ENCODE results near the gene KRTAP22-1. TPM values are rescaled to one million over a fixed set of nuclear protein-coding genes. Genes with fewer than 3 reads are reported as not detected.

The KRTAP22-1 gene
- total RNA-seq: not detected

DNA sequence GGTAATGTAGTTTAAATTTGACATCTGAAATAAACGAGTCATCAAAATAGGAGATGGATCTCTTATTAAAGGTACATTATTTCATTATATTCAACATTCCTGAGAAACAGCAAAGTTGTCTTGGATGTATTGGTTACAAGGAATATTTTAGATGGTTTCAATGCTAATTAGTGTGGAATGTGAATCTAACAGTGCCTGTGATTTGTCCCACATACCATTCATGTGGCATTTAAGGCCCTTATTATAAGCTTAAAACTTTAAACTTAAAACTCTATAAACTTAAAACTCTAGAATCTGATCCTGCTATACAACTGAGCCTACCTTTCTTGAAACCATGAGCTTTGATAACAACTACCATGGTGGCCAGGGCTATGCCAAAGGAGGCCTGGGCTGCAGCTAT, at the start of gene KRTAP22-1:
TSS of gene KRTAP22-1 (plus strand) at position 301 of the 400 bp plus-strand sequence.
- H3K36me3 ChIP-seq: no peaks in the 10 kb centered on the region
- 29 to 33% methylated on average over 1 of the region's 1 CpG for WGBS, 2 donors (ENCODE audit: low coverage in 1 of 2)
- intact Hi-C loops (cut with DNase I; ENCODE audit: low total_unique reads) (loop anchor here (10.0 kb wide), 1 partner anchor 64 kb away; no protein-coding TSS in a partner anchor), in situ Hi-C loops (cut with MboI; ENCODE audit: low pct_ligation_motif_present in 1 of 4, low pct_unique_long_range_greater_than_20kb in 1 of 4, low sequenced_read_pairs in 3 of 4) (no loop called here)
- no peak for TF ChIP-seq CTCF (IDR thresholded peaks at IDR 0.05)
- H3K27me3 ChIP-seq: no peaks in the 10 kb centered on the region
- no peak for DNase-seq
- no peaks in the 10 kb centered on the region for H3K4me1 ChIP-seq
- no peak within 1 kb of the TSS for H3K4me3 ChIP-seq
- H3K27ac ChIP-seq: no peak within 1 kb of the TSS
- H3K9me3 ChIP-seq: no peaks in the 10 kb centered on the region

DNA sequence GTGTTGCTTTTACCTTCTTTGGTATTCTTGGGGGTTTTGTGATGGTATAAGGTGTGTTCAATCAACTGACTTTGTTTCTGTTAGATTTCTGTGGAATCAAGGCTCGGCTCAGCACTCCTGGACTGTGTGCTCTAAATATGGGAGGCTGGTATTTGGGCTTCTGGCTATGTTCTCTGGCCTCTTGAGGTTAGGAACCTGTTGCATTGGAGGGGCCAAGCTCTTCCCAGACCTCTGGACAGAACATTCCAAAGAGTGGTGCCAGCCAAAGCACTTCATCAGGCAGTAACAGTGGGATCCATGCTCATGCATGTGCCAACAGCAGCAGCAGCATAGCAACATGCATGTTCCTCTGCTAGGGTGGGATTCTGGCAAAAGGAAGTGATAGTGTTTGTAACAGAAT, 48.1 kb upstream of the KRTAP22-1 start:
- intact Hi-C loops (cut with DNase I; ENCODE audit: low total_unique reads) (no loop called here), in situ Hi-C loops (cut with MboI; ENCODE audit: low pct_ligation_motif_present in 1 of 4, low pct_unique_long_range_greater_than_20kb in 1 of 4, low sequenced_read_pairs in 3 of 4) (no loop called here)
- no peak for TF ChIP-seq POLR2A (IDR thresholded peaks at IDR 0.05)
- no peak for TF ChIP-seq CTCF (IDR thresholded peaks at IDR 0.05)
- TF ChIP-seq EP300 (IDR thresholded peaks at IDR 0.05; ENCODE audit: low read depth): no peak
- no peak for TF ChIP-seq POLR2AphosphoS5 (IDR thresholded peaks at IDR 0.05)
- Histone ChIP-seq H3K4me3 (no peak overlapping the region), H3K4me1 (no peaks in the 10 kb centered on the region), H3K9me3 (peaks cover 0 to 5% of the 10 kb centered on the region in 2 donors), H3K36me3 (no peaks in the 10 kb centered on the region), H3K27me3 (no peaks in the 10 kb centered on the region), H3K27ac (no peak overlapping the region)
- 33% methylated on average over 1 of the region's 1 CpG; no CpG with 5 or more reads in 1 of the 2 donors for WGBS, 2 donors (ENCODE audit: low coverage in 1 of 2)
- no peak for DNase-seq

DNA sequence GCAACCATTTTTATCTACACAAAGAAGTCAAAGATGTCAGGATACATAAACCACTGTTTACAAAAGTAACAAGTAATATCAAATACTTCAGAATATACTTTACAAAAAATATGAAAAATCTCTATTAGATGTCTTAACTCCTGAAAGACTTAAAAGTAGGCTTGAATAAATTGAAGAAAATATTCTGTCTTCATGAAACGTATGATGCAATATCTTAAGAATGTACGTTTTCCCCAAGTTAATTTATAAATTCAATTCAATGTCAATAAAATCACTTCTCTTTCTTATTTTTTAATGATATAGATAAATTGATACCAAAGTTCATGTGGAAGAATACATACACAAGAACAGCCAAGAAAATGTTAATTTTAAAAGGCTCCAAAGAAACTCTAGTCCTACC, 45.8 kb upstream of the KRTAP22-1 start:
- WGBS, 2 donors (ENCODE audit: low coverage in 1 of 2): 73 to 86% methylated on average over 2 of the region's 2 CpGs
- in situ Hi-C loops (cut with MboI; ENCODE audit: low pct_ligation_motif_present in 1 of 4, low pct_unique_long_range_greater_than_20kb in 1 of 4, low sequenced_read_pairs in 3 of 4): no loop called here
- Histone ChIP-seq H3K9me3 (peaks cover 0 to 5% of the 10 kb centered on the region in 2 donors), H3K4me1 (no peaks in the 10 kb centered on the region), H3K27ac (no peak overlapping the region), H3K36me3 (no peaks in the 10 kb centered on the region), H3K4me3 (no peak overlapping the region), H3K27me3 (no peaks in the 10 kb centered on the region)
- TF ChIP-seq CTCF (IDR thresholded peaks at IDR 0.05) (no peak), EP300 (IDR thresholded peaks at IDR 0.05; ENCODE audit: low read depth) (no peak), POLR2AphosphoS5 (IDR thresholded peaks at IDR 0.05) (no peak), POLR2A (IDR thresholded peaks at IDR 0.05) (no peak)
- no peak for DNase-seq
- intact Hi-C loops (cut with DNase I; ENCODE audit: low total_unique reads): no loop called here

- in situ Hi-C loops (cut with MboI; ENCODE audit: low pct_ligation_motif_present in 1 of 4, low pct_unique_long_range_greater_than_20kb in 1 of 4, low sequenced_read_pairs in 3 of 4): no loop called here
- Histone ChIP-seq H3K36me3 (no peaks in the 10 kb centered on the region), H3K27ac (no peak within 1 kb of the TSS), H3K27me3 (no peaks in the 10 kb centered on the region), H3K9me3 (no peaks in the 10 kb centered on the region), H3K4me3 (no peak within 1 kb of the TSS), H3K4me1 (no peaks in the 10 kb centered on the region)
- TF ChIP-seq EP300 (IDR thresholded peaks at IDR 0.05; ENCODE audit: low read depth): no peak
- TF ChIP-seq CTCF (IDR thresholded peaks at IDR 0.05): no peak
- intact Hi-C loops (cut with DNase I; ENCODE audit: low total_unique reads): no loop called here
- WGBS, 2 donors (ENCODE audit: low coverage in 1 of 2): 76% methylated on average over 2 of the region's 2 CpGs; no CpG with 5 or more reads in 1 of the 2 donors
- DNase-seq: no peak
These were observed 39.5 kb upstream of the KRTAP22-1 start, which contains the start of gene KRTAP19-7 for GRCh38 chr21:30561264-30561895. TSS of gene KRTAP19-7 (minus strand) at chr21:30561314. CDS start at chr21:30561289, 25 bp downstream.

Data from transverse colon (tissue), 4 donors.